Loucy (cell line): ENCODE data around the gene FADS1.

ENCODE experiments used
- EZH2phosphoT487 ChIP-seq: fragments of 200-600 bp; IDR thresholded peaks from 2 replicates; pipeline ENCODE4 v1.6.1; 2018; ENCODE audit warnings: antibody characterized with exemption, mild to moderate bottlenecking, moderate library complexity, borderline replicate concordance
- TF ChIP-seq, protein P1 (sequence below): fragments of 200-600 bp; sonication (generic); conservative IDR thresholded peaks from 2 replicates; pipeline ENCODE4 v1.5.1; 2014; ENCODE audit warnings: mild to moderate bottlenecking, antibody characterized with exemption, low read length

DNA sequence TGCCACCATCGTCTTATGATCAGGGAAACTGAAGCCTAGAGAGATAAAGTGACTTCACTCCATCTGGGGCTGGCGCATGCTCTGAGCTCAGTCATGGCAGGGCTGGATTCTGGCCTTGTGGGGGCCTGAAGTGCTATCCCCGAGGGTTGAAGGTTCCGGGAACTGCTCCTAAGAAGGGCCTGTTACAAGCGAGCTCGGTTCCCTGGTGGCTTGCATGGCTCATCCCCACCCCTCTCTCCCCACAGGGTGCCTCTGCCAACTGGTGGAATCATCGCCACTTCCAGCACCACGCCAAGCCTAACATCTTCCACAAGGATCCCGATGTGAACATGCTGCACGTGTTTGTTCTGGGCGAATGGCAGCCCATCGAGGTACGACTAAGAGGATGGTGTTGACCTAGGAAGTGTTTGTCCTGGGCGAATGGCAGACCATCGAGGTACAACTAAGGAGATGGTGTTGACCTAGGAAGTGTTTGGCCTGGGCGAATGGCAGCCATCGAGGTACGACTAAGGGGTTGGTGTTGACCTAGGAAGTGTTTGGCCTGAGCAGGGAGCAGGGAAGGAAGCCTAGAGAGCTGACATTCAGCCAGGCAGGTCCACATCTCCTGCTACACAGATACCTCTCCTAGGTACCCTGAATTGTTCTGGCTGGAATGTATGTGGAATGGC, 31.2 kb upstream of the FADS1 start:
- TF ChIP-seq, protein P1, sequence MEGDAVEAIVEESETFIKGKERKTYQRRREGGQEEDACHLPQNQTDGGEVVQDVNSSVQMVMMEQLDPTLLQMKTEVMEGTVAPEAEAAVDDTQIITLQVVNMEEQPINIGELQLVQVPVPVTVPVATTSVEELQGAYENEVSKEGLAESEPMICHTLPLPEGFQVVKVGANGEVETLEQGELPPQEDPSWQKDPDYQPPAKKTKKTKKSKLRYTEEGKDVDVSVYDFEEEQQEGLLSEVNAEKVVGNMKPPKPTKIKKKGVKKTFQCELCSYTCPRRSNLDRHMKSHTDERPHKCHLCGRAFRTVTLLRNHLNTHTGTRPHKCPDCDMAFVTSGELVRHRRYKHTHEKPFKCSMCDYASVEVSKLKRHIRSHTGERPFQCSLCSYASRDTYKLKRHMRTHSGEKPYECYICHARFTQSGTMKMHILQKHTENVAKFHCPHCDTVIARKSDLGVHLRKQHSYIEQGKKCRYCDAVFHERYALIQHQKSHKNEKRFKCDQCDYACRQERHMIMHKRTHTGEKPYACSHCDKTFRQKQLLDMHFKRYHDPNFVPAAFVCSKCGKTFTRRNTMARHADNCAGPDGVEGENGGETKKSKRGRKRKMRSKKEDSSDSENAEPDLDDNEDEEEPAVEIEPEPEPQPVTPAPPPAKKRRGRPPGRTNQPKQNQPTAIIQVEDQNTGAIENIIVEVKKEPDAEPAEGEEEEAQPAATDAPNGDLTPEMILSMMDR: no peak
- TF ChIP-seq EZH2phosphoT487: no peak
